Uterus (tissue), 2 donors: ENCODE results near the gene RNF5.

Experiments
- POLR2A ChIP-seq, 2 donors: fragments of 450-650 bp; IDR thresholded peaks; one replicate each; pipeline ENCODE4 v1.6.1; 2016; ENCODE audit warnings: antibody characterized with exemption in 2 of 2, mild to moderate bottlenecking in 1 of 2, moderate library complexity in 1 of 2
- TF ChIP-seq, protein P1 (sequence below), 4 experiments: fragments of 200-600 bp in 2 of 4; fragments of 450-650 bp in 2 of 4; sonication (generic) in 2 of 4; IDR thresholded peaks; one replicate each; pipeline ENCODE4 v1.5.1; 2016 to 2019; ENCODE audit warnings: antibody characterized with exemption in 4 of 4, mild to moderate bottlenecking in 2 of 4, moderate library complexity in 1 of 4

- TF ChIP-seq POLR2A (IDR thresholded peaks at IDR 0.05) = no peak
- TF ChIP-seq, protein P1, sequence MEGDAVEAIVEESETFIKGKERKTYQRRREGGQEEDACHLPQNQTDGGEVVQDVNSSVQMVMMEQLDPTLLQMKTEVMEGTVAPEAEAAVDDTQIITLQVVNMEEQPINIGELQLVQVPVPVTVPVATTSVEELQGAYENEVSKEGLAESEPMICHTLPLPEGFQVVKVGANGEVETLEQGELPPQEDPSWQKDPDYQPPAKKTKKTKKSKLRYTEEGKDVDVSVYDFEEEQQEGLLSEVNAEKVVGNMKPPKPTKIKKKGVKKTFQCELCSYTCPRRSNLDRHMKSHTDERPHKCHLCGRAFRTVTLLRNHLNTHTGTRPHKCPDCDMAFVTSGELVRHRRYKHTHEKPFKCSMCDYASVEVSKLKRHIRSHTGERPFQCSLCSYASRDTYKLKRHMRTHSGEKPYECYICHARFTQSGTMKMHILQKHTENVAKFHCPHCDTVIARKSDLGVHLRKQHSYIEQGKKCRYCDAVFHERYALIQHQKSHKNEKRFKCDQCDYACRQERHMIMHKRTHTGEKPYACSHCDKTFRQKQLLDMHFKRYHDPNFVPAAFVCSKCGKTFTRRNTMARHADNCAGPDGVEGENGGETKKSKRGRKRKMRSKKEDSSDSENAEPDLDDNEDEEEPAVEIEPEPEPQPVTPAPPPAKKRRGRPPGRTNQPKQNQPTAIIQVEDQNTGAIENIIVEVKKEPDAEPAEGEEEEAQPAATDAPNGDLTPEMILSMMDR (IDR thresholded peaks at IDR 0.05) = no peak
Observed at GRCh38 chr6:32128751-32129296, 49.4 kb upstream of the RNF5 start.
